Renal pelvis (tissue), 4 donors: ENCODE results near the gene C4orf54. TPM values are rescaled to one million over a fixed set of nuclear protein-coding genes. Genes with fewer than 3 reads are reported as not detected.

Experiments used
- DNase-seq: peaks from one replicate; pipeline ENCODE4 v3.0.0-alpha.2; 2013
- polyA plus RNA-seq, 3 donors: library from polyadenylated mRNA; unstranded; fragments of 120-200 nt; gene quantifications; one replicate each; pipeline ENCODE4 v1.2.1, GENCODE V29; 2013; ENCODE audit not compliant: insufficient read length in 3 of 3

The C4orf54 gene
- polyA plus RNA-seq, 3 donors, result 1.1 TPM

- DNase-seq, result no peak
These were observed 33.4 kb downstream of the C4orf54 start for GRCh38 chr4:99624141-99624719.

DNA sequence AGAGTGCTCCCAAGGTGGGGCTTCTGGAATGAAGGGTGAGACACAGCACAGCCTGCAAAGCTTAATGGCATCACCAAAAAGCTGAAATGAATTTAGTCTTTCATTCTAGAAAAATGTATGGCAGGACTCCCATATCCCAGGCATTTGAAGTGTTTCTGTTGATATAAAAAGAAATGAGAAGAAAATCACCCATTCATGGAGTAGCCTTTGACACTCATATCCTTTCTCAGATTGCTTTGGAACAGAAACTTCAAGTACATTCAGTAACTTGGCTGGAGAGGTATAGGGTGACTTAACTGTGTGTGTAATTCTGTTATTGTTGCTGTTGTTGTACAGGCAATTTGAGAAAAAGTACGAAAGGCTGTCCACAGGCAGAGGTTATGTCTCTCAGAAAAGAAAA is 35.3 kb downstream of the C4orf54 start:
- no peak for DNase-seq

DNA sequence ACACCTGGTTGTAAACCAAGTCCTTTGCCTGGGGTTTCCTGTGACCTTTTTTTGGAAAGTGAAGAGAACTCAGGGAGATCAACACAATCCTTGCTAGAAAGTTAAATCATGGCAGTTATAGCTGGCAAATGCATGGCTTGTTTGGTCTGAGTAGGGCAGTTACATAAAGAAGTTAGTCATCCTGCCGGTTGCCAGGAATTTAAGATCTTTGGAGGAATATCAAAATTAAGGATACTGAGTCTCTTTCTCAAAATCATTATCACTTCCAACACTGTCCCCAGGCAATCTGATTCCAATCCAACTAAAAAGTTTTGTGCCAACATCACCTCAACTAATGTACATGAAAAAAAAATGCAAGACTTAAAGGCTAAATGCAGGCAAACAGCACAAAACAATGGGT is 40.3 kb downstream of the C4orf54 start:
- DNase-seq, result no peak

GRCh38 chr4:99615170-99615820 is 42.3 kb downstream of the C4orf54 start:
- no peak for DNase-seq

- no peak for DNase-seq
These were observed 43.1 kb downstream of the C4orf54 start for GRCh38 chr4:99614491-99614890.

GRCh38 chr4:99612704-99613103 is 44.9 kb downstream of the C4orf54 start:
- no peak for DNase-seq

DNA sequence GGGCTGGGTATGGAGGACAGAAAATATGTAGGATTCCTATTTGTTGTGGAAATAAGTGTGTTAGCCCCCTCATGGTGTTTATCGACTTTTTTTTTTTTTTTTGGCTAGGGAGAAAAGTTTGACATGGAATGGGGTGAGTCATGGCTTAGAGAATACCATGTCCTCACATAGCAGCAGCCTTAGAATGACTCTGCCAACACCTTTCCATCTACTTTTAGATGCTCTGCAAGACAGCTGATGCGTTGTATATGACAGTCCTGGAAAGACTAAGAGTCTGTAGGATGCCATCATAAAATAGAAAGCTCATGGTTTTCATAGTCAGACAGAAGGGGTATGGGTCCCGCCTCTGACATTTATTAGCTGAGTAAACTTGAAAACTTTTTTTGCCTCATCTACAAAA is 45.3 kb downstream of the C4orf54 start:
- DNase-seq, result no peak

GRCh38 chr4:99610605-99611175 is 46.9 kb downstream of the C4orf54 start:
- no peak for DNase-seq

DNA sequence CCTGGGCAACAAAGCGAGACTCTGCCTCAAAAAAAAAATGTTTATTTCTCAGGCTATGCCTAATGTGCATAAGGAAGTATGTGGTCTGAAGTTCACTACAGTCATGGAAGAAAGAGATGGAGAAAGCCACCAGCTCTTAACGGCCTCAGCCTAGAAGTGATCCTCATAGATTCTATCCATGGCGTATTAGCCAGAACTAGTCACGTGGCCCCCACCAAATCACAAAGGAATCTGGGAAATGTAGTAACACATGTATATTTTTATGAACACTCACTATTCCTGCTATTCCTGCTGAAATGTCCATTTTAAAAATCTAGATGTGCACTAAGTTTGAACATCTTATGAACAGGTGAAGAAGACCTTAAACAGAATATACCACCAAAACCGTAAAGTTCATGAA is 49.2 kb downstream of the C4orf54 start:
- DNase-seq, result no peak

Other genes with a start within 250 kb of the C4orf54 start
- not detected for gene ADH7, start 222.5 kb downstream of the C4orf54 start, polyA plus RNA-seq
- gene C4orf17, start 146.8 kb downstream of the C4orf54 start, polyA plus RNA-seq, result under 1 TPM in 2 of 3 donors, not detected in 1; 0.14 to 0.19 TPM
- gene TRMT10A, start 93.8 kb downstream of the C4orf54 start, polyA plus RNA-seq, result 10 to 100 TPM; 15.0 to 16.3 (median 15.9) TPM
- gene MTTP, start 83.0 kb downstream of the C4orf54 start, polyA plus RNA-seq, result 10 to 100 TPM in 2 of 3 donors, 1 to 10 TPM in 1; 9.7 to 14.3 (median 14.2) TPM
- gene DAPP1, start 159.0 kb upstream of the C4orf54 start, polyA plus RNA-seq, result 1 to 10 TPM in 1 of 3 donors, under 1 TPM in 2; 0.79 to 1.2 (median 0.81) TPM
- gene LAMTOR3, start 236.6 kb upstream of the C4orf54 start, polyA plus RNA-seq, result 10 to 100 TPM; 83.4 to 93.4 (median 86.4) TPM